ENCODE data around the gene NSFL1C.

NSFL1C gene

DNA sequence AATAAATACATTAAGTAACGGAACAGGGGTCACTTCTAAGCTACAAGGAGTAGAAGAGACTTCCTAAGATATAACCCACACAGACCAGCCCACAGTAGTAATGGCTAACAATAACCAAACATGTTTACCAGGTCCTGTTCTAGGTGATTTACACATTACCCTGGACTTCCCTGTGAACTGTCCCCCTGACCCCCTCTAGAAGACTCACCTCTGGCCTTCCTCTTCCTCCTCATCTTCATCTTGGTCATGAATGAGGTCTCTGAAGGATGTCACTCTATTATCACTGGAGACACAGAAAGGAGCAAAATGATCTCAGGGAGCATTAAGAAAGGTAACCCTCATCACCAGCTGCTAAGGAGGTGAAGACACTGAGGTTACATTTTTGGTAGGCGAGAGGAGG lies 8.7 kb downstream of the NSFL1C start:
- TF ChIP-seq, protein P1, sequence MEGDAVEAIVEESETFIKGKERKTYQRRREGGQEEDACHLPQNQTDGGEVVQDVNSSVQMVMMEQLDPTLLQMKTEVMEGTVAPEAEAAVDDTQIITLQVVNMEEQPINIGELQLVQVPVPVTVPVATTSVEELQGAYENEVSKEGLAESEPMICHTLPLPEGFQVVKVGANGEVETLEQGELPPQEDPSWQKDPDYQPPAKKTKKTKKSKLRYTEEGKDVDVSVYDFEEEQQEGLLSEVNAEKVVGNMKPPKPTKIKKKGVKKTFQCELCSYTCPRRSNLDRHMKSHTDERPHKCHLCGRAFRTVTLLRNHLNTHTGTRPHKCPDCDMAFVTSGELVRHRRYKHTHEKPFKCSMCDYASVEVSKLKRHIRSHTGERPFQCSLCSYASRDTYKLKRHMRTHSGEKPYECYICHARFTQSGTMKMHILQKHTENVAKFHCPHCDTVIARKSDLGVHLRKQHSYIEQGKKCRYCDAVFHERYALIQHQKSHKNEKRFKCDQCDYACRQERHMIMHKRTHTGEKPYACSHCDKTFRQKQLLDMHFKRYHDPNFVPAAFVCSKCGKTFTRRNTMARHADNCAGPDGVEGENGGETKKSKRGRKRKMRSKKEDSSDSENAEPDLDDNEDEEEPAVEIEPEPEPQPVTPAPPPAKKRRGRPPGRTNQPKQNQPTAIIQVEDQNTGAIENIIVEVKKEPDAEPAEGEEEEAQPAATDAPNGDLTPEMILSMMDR (IDR thresholded peaks at IDR 0.05; ENCODE audit: low read depth, low read length), result no peak
- H3K4me3 ChIP-seq (ENCODE audit: low read depth, low read length), result no peak overlapping the region

DNA sequence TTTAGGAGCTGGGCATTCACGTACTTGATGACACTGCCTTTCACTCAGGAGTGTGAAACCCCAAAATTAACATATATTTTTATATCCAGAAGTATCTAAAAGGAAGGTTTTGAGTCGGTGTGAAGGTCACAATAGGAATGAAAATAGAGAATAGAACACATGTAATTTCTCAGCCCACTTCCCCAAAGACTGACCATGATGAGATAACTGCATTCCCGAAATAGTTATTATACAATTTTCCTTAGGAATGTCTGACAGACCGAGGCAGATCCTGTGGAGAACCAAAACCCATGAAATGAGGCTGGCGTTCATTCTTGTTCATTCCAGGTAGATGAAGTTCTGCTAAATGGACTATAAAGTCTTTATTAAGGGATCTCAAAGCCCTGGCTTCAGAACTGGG lies 10.3 kb downstream of the NSFL1C start:
- TF ChIP-seq, protein P1 (IDR thresholded peaks at IDR 0.05; ENCODE audit: low read depth, low read length), result no peak
- H3K4me3 ChIP-seq (ENCODE audit: low read depth, low read length), result no peak overlapping the region

DNA sequence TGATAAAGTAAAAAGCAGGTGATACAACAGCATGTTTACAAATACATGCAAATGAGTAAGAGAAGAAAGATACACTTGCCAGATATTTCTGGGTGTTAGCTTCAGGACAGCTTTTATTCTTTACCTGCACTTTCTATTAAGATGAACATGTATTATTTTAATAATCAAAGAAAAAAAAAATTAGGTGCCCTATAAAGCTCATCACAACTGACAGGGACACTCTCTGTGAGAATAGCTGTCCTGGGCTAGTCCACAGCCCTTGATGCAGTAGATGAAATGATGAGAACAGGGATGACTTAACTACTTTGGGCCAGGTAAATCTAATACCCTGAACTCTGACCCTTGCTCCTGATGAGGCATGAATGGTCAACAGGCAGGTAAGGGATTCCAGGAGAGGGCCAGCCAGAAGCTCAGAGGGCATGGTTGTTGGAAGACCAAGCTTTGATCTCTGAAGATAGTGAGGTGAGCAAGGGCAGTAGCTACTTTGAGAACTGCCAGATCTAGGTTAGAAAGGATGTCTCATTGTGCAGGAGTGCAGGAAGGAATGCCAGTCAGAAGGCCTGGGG lies 15.6 kb downstream of the NSFL1C start:
- no peak overlapping the region for H3K4me3 ChIP-seq (ENCODE audit: low read depth, low read length)
- TF ChIP-seq, protein P1 (IDR thresholded peaks at IDR 0.05; ENCODE audit: low read depth, low read length), result no peak

DNA sequence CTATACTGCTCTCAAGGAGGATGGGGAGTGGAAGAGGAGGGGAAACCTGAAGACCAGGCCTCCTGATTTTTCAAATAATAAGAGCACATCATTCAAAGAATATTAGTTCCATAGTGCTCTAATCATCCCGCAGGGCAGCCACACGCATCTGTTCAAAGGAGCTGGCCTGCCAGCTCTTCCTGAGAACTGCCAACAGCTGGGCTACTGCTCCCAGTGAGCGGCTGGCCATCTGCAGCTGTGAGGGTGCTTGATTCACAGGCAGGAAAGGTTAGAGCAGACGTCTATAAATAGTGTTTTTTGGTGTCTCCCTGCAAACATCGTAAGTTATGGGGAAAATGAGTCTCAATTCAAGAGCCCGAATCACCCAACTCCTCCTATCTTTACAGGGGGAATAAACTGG lies 17.3 kb downstream of the NSFL1C start:
- TF ChIP-seq, protein P1 (IDR thresholded peaks at IDR 0.05; ENCODE audit: low read depth, low read length), result no peak

DNA sequence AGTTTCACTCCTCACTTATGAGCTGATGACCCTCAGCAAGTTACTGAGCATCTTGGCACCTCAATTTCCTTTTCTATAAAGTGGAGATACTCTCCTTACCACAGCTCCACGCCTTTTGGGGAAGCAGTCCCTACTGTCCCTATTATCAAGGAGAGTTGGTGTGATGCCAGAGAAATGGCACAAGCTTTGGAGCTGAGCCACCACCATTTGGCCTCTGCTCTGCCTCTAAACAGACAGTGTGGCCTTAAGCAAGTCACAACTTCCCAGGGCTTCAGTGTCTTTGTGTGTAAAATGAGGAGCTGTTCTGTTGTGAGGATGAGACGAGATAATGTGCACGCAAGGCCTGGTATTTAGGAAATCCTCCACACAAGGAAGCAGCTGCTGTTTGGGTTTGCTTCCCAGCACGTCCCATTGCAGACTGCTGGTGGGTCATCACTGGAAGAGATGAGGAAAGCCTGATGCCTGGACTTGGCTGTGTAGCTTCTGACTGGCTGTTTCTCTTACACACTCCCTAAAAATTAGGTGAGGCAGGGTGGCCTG lies 18.5 kb downstream of the NSFL1C start:
- H3K4me3 ChIP-seq (ENCODE audit: low read depth, low read length), result no peak overlapping the region
- TF ChIP-seq, protein P1 (IDR thresholded peaks at IDR 0.05; ENCODE audit: low read depth, low read length), result no peak

More for the DNA sequence above, 17.3 kb downstream of the NSFL1C start:
- no peak overlapping the region for H3K4me3 ChIP-seq (ENCODE audit: low read depth, low read length)

DNA sequence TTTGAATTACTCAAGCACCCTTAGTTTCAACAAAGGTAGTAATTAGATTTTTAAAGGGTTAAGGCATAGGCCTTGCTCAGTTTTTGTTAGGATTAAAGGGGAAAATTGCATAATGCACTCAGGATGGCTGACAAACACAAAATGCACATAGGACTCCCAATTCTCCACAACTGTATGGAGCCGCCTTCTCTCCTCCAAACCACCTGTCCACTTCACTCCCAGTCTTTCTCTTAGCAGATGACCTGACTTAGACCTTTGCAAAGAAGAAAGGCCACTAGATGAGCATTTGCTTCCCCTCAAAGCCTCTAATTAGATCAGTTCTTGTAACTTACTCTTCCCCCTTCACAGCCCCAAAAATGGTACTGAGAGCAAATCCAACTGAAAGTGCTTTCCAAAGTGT lies 20.1 kb downstream of the NSFL1C start:
- no peak overlapping the region for H3K4me3 ChIP-seq (ENCODE audit: low read depth, low read length)
- TF ChIP-seq, protein P1 (IDR thresholded peaks at IDR 0.05; ENCODE audit: low read depth, low read length), result no peak

DNA sequence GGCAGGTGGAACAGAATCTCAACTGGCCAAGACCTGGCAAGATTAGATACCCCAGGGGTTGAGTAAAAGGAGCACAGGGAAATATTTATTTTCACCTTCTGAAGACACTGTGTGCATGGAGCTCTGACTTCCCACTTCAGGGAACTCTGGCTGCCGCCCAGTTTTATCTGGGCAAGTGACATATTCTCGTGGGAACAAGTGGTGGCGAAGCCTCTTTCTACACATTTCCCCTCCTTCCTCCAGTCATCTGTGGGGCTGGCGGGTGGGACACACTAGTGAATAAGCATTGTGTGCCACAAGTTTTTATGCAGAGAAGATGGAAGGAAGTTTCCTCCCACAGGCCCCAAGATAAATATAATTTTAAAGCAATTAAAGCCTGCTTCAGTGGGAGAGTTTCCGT lies 23.6 kb downstream of the NSFL1C start:
- TF ChIP-seq, protein P1 (IDR thresholded peaks at IDR 0.05; ENCODE audit: low read depth, low read length), result no peak
- no peak overlapping the region for H3K4me3 ChIP-seq (ENCODE audit: low read depth, low read length)
